Stimulated activated CD4-positive, alpha-beta T cell treated with anti-CD3 and anti-CD28 coated beads, Interleukin-4, amount 100 ng/mL, for 4 hours (primary cell): ENCODE measurements around the gene TAF1B.
A peak's percentile ranks its signal among the peaks of the same experiment; 100 is the strongest.

ENCODE experiments used
- DNase-seq, 2 experiments: peaks; one replicate each; pipeline ENCODE4 v3.0.0-alpha.2; 2020

Gene TAF1B

DNA sequence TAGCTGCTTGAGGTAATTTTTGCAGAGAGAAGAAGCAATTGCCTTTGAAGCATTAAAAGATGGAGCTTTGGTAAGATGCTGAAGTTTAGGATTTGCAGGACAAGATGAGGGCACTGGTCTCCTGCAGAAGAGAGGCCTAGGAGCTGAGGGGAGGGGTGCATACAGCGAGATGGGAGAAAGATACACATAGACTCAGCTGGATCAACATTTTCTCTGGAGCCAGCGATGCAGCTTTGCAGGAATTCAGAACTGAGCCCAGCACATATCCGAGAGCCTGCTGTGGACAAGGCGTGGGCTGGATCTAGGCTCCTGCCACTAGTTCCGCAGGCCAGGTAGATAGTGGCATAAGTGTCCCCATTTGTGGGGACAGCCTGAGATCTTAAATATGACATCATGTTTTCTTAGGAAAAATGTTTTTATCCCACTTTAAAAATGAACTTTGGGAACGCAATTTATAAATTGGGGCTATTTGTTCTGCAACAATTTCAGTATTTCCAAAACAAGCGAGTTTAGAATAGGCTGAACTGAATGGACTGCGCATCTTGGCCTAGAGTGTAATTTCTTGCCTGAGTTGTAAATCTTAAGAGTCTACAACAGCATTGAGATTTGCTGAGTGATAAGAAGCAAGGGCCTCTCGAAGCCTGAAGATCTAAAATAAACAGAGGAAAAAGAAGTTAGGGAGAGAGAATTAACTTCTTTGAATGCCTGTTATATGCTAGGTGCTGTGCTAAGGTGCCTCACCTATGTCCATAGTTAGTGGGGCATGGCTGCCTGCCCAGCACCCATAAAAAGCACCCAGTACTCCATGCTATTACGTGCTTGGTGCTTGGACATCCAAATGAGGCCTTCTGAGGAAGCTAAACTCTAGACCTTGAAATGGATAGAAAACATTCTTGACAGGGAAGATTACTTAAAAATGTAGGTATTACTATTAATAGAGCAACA lies 125.6 kb downstream of the TAF1B start:
- no peak for DNase-seq

DNA sequence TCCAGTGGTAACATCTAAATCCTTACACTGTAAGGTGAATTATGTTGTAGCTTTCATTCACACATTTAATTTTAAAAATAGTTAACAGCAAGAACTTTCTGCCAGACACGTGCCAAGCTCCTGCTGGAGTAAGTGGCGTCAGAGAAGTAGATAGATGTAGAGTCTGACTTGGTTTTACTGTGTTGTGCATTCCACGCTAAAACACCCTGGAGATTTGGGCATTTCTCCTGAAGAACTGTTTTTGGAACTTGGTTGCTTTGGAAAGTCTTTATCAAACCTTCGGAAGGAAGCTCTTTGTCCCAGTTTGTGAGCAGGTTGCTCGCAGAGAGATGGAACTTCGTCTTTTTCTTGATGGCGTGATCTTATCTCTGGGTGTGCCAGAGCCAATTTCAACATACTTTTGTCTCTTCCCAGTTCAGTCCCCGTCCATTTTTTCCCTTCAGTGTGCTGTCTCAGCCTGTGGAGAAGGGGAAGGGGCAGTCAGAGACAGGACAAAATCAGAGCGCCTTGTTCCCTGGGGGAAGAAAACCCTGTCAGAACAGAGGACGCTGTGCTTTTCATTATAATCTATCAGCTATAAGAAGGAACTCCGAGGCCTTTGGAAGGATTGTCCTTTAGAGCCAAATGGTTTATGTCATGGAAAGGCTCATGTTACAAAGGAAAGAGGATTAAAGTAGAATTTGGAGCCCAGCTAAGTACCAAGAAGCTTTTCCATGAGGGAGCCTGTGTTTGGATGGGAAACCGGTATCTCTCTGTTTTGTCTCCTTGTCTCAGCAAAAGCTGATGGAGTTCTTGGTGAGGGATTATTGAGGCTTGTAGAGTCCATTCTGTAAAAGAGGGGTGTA lies 127.1 kb downstream of the TAF1B start:
- DNase-seq, result no peak

DNA sequence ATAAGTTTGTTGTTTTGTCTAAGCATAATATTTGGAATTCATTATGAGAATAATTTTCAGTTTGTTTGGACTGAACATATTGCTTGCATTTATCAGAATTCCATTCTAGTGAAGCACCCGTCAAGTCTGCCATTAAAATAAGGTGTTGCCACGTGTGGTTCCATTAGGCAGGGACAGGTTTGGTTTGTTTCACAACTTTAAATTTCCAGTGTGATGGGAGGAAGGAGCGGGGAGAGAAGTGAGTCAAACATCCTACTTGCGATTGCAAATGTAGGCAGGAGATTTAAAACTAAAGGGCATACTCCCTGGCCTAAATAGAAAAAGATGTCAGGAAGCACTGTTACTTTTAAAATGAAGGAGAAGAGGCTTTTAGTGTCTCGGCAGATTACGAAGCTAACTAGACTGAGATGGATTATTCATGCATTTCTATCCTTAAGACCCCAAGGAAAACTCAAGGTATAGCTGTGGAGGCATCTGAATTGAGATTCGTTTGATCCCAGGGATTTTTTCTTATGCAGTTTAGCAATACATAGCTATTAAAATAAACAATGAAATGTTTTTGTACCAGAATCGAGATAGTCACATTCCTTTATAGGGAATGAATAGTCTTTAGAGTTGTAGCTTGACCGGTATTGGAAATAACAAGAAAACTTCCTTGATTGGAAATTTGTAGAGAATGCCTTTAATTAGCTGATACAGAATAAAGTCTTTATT lies 128.0 kb downstream of the TAF1B start:
- DNase-seq, result no peak

DNA sequence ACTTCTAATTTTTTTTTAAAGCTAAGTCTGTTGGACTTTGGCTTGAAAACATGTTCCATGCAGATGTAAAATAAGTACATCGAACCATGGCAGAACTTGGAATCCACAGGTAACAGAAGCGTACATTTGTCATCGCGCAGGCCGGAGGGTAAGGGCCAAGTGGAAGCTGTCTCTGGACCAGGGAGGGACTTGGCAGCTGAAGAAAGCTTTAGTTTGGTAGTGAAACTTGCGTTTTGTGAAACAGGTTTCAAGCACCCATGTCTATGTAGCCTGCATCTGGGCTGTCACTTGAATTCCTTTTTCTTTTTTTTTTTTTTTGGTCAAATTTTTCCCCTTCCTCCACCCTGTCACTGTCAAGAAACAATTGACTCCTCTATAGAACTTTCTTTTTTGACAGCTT lies 128.6 kb downstream of the TAF1B start:
- DNase-seq, result no peak

DNA sequence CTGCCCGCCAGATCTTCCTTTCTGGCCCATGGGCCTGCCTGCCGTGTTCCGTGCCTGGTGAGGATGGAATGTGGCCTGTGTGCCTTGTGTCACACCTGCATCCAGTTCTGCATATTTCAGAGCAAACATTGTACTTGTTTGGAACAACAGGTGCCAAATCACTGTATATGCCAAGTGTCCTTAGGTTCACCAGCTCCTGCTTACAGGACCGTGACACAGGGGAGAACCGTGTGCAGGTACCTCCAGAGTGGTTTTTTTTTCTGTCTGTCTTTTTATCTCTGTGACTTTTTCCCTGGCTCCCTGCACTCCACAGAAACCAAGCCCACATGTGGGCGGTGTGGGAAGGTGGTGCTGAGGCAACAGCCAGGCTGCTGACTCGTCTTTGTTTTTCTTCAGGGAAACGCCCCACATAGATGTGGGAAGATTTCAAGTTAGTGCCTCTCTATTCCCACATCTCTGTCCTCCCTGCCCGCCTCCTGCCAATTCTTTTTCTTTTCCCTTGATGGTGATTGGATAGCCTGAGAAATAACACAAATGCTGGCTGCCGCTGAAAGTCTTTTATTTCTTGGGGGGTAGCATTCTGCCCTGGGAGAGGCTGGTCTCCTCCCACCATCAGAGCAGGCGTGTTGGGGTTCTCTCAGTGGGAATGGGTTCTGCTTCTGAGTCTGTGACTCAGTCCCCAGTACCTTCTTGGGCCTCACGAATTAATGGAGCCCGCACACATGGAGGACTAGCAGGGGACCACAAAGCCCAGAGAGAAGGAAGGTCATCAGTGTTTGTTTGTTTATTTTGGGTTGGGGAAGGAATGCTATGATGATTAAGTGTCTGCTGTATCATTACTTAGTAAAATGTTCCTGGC lies 129.6 kb downstream of the TAF1B start:
- no peak for DNase-seq

DNA sequence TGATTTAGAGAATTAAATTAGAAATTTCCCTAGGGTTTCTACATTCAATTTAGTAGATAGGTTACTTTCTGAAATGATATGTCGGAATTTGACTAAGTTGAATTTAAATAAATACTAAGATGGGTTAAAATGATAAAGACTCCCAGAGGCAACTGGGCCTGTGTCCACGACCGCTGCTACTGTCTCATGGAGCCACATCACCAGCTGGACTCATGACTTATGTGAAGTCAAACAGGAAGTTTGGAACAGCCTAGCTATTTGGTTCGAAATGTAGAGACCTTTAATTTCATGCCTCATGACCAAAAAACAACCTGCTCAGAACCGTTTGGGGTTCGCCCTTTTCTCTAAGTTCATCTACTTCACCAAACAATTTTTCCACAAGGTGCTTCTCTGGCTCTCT lies 130.4 kb downstream of the TAF1B start:
- no peak for DNase-seq

DNA sequence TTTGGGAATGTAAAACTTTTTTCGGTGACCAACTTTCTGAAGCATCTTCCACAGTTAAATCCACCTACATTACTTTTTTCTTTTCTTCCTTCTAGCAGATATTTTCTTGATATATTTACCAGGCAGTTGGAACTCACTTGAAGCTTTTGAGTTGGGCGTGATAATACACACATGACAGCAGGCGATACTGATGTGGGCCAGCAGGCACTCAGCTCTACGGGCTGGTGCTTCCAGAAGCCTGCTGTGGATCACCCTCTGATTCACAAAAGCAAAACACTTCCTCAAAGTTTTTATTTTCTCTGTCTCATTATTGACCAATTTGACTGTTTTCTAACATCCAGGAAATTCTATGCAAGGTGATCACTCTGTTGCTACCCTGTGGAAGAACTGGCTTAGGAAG lies 131.1 kb downstream of the TAF1B start:
- no peak for DNase-seq

DNA sequence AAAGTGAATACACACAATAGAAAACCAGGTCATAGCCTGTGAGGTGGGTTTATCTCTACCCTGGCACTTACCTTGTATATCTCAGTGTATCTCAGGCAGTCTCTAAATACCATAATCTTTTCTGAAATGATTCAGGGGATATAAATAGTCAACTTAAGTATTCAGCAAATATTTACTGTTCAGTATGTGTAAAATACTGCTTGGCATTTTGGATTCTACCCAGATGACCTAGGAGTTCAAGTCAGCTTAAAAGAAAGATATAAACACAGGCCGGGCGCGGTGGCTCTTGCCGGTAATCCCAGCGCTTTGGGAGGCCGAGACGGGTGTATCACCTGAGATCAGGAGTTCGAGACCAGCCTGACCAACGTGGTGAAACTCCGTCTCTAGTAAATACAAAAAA lies 132.1 kb downstream of the TAF1B start:
- DNase-seq, result no peak

DNA sequence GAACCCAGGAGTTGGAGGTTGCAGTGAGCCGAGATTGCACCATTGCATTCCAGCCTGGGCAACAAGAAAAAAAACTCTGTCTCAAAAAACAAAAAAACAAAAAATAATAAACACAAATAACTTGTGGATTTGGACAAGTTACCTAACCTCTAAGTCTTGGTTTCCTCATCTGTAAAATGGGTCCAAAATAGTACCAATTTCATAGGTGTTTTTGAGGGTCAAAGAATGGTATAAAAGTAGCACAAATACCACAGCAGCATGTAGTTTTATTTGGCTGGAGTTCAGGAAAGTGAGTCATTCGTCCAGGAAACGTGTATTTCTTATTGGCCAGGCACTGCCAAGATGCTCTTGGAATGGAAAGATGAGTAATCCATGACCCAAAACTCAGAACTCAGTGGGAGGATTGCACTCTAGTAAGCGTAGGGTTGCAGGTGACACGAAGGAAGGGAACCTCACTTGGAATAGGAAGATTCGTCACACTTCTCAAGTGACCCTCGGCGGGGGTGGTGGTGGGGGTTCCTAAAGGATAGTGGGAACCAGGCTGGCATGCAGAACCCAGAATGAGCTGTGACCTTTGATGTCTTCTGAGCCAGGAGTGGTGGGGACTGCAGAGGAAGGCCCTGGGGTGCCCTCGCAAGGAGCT lies 132.7 kb downstream of the TAF1B start:
- DNase-seq, result peak in 1 of 2 experiments; percentile 5

DNA sequence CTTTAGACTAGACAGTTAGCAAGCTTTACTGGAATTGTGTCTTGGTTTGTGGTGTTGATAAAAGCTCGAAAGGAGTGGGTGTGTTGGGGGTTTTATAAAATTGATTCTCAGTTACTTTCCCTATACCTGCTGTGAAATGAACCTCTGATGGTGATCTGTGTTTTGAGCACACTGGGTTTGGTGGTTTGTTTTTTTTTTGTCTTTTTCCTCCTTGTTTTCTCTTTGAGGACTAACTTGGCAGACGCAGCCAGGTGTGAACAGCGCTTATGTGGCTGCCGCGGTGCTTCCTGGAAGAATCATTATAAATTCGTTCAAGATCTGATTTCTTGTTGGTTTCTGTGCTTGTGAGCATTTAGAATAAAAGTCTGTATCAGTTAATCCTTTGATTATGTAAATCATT lies 136.7 kb downstream of the TAF1B start:
- no peak for DNase-seq

DNA sequence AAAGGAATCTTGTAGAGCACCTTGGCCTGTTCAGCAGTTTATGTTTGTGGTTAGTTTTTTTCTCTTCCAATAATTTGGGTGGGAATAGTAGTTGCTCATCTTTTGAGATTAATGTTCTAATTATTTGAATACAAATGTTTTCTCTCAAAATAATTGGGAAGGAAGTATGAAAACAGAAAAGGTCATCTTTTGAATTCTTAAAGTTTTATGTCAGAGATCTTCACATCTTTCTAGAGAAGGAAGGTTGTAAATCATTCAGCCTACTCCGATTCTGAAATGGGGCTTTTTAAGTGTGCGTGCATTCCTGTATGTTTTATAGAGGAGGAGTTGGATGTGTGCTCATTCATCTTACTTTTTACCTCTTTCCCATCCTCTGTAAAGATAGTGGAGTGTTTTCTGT lies 137.2 kb downstream of the TAF1B start:
- DNase-seq, result no peak

DNA sequence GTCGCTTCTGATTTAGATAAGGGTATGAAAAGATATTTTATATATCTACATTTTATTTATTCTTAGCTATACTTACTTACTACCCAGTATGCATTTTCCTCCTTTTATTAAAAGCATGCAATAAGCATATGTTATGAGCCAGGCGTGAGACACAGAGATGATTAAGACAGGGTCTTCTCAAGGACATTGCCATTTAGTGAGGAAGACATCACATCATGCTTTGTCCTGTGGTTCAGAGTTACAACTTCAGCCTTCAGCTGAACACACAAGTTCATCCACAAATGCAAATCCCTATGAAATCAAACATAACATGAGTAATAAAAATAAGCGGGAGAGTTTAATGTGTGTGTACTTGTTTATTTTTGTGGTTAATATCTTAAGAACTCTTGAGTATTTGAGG lies 138.4 kb downstream of the TAF1B start:
- no peak for DNase-seq

DNA sequence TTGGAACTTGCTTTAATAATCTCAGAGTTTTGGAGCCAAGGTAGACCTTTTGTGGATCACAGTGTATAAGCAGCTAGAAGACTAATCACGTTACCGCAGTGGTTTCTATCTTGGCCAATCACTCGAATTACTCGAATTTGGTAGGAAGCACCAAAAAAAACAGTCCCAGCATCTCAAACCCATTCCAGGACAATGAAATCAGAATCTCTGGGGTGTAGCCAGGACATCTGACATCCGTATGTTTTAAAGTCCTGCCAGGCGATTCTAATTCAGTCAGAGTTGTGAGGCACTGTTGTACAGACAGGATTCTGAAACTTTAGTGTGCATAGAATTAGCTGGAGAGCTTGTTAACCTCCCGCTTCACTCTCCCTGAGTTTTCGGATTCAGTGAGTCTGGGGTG lies 139.0 kb downstream of the TAF1B start:
- DNase-seq, result no peak

DNA sequence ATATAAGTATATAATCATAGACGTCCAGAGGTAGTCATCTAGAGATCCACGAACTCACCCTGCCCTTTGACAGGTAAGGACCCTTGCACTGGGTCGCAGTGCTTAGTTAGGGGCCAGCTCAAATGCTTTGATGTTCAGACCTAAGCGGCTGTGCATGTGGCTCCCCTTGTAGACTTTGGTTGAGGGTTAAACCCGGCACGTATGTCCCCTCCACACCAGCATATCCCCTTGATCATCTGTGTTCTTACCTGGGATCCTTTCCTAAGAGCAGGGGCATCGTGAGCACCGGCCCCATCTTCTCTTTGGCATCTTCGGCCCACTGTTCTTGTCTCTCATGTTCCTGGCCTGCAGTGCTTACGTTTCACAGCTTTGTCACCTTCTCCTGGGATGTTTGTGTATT lies 139.6 kb downstream of the TAF1B start:
- no peak for DNase-seq

DNA sequence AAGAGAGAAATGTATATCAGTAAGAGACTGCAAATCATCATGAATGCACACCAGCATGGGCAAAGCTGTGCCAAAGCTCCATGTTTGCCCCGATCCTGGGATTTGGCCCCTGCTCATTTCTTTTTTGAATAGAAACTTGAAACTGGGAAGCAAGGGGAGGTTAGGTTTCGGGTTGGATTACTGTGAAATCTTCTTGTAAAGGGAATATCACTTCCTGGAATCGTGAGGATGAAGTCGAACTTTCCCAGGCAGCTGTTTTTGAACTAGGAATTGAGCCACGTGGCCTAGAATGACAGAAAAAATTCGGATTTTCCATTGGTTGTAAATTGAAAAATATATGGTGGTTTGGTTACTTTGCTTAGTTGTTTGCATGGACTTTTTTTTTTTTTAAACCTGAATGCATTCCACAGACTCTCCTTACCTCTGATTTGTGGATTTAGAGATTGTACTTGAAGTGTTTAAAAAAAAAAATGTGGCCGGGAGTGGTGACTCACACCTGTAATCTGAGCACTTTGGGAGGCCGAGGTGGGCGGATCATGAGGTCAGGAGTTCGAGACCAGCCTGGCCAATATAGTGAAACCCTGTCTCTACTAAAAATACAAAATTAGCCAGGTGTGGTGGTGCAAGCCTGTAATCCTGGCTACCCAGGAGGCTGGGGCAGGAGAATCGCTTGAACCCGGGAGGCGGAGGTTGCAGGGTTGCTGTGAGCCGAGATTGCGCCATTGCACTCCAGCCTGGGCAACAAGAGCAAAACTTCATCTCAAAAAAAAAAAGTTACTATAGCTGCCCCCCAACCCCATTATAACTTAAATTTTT lies 140.3 kb downstream of the TAF1B start:
- no peak for DNase-seq
